Liver (tissue), 3 donors: Measurements from ENCODE around the gene GLOD5.

Experiments
- HNF4G ChIP-seq: IDR thresholded peaks from 2 replicates; pipeline ENCODE4 v1.6.1; 2016; ENCODE audit warnings: antibody characterized with exemption
- YY1 ChIP-seq: IDR thresholded peaks from 2 replicates; pipeline ENCODE4 v1.6.1; 2016; ENCODE audit warnings: antibody characterized with exemption, mild to moderate bottlenecking
- TF ChIP-seq, protein P1 (sequence below): IDR thresholded peaks from 2 replicates; pipeline ENCODE4 v1.6.1; 2016; ENCODE audit warnings: antibody characterized with exemption, mild to moderate bottlenecking
- TF ChIP-seq, protein P2 (sequence below): fragments of 150-350 bp; IDR thresholded peaks from 2 replicates; pipeline ENCODE4 v1.5.1; 2017; ENCODE audit warnings: improper control_type of control experiment, low read depth, low read length; ENCODE audit not compliant: missing input control
- donor health status: healthy.
- donor health status: healthy.

DNA sequence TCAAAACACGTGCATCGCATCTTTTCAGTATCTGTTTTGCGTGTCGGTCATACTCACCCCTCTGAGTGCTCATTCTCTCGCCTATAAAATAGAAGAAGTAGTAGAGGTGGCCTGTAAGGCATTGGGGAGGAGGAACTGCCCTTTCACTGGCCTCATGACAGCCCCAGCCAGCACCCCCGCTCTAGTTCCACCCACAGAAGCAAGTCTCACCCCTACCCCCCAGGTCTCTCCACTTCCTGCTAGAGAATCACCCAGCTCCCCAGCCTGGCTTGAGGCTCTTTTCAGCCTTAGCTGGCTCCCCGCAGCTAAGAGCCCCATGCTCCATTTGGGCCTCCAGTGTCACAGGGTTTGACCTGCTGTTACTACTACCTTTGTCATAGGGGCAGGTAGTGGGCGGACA is 52.1 kb downstream of the GLOD5 start:
- TF ChIP-seq, protein P1, sequence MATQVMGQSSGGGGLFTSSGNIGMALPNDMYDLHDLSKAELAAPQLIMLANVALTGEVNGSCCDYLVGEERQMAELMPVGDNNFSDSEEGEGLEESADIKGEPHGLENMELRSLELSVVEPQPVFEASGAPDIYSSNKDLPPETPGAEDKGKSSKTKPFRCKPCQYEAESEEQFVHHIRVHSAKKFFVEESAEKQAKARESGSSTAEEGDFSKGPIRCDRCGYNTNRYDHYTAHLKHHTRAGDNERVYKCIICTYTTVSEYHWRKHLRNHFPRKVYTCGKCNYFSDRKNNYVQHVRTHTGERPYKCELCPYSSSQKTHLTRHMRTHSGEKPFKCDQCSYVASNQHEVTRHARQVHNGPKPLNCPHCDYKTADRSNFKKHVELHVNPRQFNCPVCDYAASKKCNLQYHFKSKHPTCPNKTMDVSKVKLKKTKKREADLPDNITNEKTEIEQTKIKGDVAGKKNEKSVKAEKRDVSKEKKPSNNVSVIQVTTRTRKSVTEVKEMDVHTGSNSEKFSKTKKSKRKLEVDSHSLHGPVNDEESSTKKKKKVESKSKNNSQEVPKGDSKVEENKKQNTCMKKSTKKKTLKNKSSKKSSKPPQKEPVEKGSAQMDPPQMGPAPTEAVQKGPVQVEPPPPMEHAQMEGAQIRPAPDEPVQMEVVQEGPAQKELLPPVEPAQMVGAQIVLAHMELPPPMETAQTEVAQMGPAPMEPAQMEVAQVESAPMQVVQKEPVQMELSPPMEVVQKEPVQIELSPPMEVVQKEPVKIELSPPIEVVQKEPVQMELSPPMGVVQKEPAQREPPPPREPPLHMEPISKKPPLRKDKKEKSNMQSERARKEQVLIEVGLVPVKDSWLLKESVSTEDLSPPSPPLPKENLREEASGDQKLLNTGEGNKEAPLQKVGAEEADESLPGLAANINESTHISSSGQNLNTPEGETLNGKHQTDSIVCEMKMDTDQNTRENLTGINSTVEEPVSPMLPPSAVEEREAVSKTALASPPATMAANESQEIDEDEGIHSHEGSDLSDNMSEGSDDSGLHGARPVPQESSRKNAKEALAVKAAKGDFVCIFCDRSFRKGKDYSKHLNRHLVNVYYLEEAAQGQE: no peak
- TF ChIP-seq, protein P2, sequence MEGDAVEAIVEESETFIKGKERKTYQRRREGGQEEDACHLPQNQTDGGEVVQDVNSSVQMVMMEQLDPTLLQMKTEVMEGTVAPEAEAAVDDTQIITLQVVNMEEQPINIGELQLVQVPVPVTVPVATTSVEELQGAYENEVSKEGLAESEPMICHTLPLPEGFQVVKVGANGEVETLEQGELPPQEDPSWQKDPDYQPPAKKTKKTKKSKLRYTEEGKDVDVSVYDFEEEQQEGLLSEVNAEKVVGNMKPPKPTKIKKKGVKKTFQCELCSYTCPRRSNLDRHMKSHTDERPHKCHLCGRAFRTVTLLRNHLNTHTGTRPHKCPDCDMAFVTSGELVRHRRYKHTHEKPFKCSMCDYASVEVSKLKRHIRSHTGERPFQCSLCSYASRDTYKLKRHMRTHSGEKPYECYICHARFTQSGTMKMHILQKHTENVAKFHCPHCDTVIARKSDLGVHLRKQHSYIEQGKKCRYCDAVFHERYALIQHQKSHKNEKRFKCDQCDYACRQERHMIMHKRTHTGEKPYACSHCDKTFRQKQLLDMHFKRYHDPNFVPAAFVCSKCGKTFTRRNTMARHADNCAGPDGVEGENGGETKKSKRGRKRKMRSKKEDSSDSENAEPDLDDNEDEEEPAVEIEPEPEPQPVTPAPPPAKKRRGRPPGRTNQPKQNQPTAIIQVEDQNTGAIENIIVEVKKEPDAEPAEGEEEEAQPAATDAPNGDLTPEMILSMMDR: no peak
- TF ChIP-seq YY1 (no peak), HNF4G (no peak)
